Astrocyte (in vitro differentiated cells and primary cell): ENCODE data around the gene DNAH1.

ENCODE experiments used
- CTCF ChIP-seq: IDR thresholded peaks from 2 replicates; pipeline ENCODE4 v1.5.1; 2011; ENCODE audit warnings: low read depth, mild to moderate bottlenecking, inconsistent platforms, low read length, moderate library complexity; ENCODE audit not compliant: insufficient read depth
- EZH2 ChIP-seq: IDR thresholded peaks from 2 replicates; pipeline ENCODE4 v1.6.1; 2012; ENCODE audit warnings: mild to moderate bottlenecking, low read length, inconsistent platforms; ENCODE audit not compliant: insufficient read depth

- no peak for TF ChIP-seq EZH2
- TF ChIP-seq CTCF: no peak
Measured at GRCh38 chr3:52299879-52300611, 16.1 kb upstream of the DNAH1 start.
